ENCODE results near the gene MALAT1. TPM values are rescaled to one million over a fixed set of nuclear protein-coding genes. Genes with fewer than 3 reads are reported as not detected.

MALAT1 gene
- total and polyA plus RNA-seq, 2 of the 13 experiments (the other 11 are each of a cell fraction or from before 2014, with no cell fraction given), result 143 to 1,237 TPM

DNA sequence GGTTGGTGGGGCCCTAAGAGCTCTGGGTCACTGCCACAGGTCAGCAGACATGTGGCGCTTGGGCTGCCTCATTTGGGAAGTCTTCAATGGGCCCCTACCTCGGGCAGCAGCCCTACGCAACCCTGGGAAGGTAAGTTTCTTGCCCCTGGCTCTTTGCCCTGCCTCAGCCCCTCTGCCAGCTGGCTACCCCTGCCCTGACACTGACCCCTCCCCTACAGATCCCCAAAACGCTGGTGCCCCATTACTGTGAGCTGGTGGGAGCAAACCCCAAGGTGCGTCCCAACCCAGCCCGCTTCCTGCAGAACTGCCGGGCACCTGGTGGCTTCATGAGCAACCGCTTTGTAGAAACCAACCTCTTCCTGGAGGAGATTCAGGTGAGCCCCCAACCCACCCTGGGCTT lies 27.9 kb downstream of the MALAT1 start (continued):
- no peak for TF ChIP-seq PRDM10 (CRISPR knock-in tag; IDR thresholded peaks at IDR 0.05; ENCODE audit: low read depth)
- no peak for TF ChIP-seq RFX5 (IDR thresholded peaks at IDR 0.05; ENCODE audit: low read depth, low read length)
- no peak for TF ChIP-seq NR2F6 (IDR thresholded peaks at IDR 0.05)
- no peak for TF ChIP-seq NR2F6 (CRISPR knock-in tag; IDR thresholded peaks at IDR 0.05)
- TF ChIP-seq ZNF549 (CRISPR knock-in tag; IDR thresholded peaks at IDR 0.05), result no peak
- TF ChIP-seq MTF1 (CRISPR knock-in tag; IDR thresholded peaks at IDR 0.05), result no peak
- TF ChIP-seq, protein P1, sequence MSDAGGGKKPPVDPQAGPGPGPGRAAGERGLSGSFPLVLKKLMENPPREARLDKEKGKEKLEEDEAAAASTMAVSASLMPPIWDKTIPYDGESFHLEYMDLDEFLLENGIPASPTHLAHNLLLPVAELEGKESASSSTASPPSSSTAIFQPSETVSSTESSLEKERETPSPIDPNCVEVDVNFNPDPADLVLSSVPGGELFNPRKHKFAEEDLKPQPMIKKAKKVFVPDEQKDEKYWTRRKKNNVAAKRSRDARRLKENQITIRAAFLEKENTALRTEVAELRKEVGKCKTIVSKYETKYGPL (CRISPR knock-in tag; IDR thresholded peaks at IDR 0.05), result no peak

- no TSS peak for BruUV-seq (replicated peaks)
- H3K9me3 ChIP-seq (ENCODE audit: low read length), result no peaks in the 10 kb centered on the region
- H3K27me3 ChIP-seq (ENCODE audit: control insufficient read depth in 1 of 2, insufficient read depth in 2 of 2, low read length in 2 of 2), result no peaks in the 10 kb centered on the region; a peak in 1 of 5 replicates
- H3K36me3 ChIP-seq (replicated peaks in 1 of 2; ENCODE audit: control insufficient read depth in 1 of 2, insufficient read depth in 2 of 2, low read length in 2 of 2), result peaks cover 15 to 32% of the 10 kb centered on the region in 2 experiments
- in situ Hi-C loops (cut with HindIII; ENCODE audit: extremely low pct_ligation_motif_present, low pct_unique_long_range_greater_than_20kb), result no loop called here
- no peak overlapping the region for H3K9ac ChIP-seq (ENCODE audit: insufficient read depth, low read depth, low read length)
- FAIRE-seq, result no peak
- H2AFZ ChIP-seq (ENCODE audit: low read length), result no peak overlapping the region
- 63% methylated on average over 9 of the region's 12 CpGs for WGBS (ENCODE audit: low lambda C conversion rate)
- peak; percentile 14 for ATAC-seq
- H3K27ac ChIP-seq (ENCODE audit: extremely low read length, insufficient read depth, low read length), result peak overlapping the region; percentile 66
- peak overlapping the region; percentile 62 for H3K4me2 ChIP-seq (ENCODE audit: low read depth, low read length)
- peaks cover 19% of the 10 kb centered on the region for H3K79me2 ChIP-seq (ENCODE audit: insufficient read depth, low read length)
- peaks cover 52% of the 10 kb centered on the region for H3K4me1 ChIP-seq (ENCODE audit: insufficient read depth, low read length)
- ChIA-PET CTCF (ENCODE audit: low intra/inter-chr PET ratio, low total read pairs) (no interaction called here), POLR2A (interaction anchor here (0.7 to 1.7 kb wide), 11 partner anchors 9 to 144 kb away, joined by 3 to 12 read pairs (median 5); partner anchors contain the start of gene NEAT1)
- intact Hi-C loops (cut with micrococcal nuclease; ENCODE audit: unreplicated experiment), result no loop called here
- TF ChIP-seq, protein P2, sequence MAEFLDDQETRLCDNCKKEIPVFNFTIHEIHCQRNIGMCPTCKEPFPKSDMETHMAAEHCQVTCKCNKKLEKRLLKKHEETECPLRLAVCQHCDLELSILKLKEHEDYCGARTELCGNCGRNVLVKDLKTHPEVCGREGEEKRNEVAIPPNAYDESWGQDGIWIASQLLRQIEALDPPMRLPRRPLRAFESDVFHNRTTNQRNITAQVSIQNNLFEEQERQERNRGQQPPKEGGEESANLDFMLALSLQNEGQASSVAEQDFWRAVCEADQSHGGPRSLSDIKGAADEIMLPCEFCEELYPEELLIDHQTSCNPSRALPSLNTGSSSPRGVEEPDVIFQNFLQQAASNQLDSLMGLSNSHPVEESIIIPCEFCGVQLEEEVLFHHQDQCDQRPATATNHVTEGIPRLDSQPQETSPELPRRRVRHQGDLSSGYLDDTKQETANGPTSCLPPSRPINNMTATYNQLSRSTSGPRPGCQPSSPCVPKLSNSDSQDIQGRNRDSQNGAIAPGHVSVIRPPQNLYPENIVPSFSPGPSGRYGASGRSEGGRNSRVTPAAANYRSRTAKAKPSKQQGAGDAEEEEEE (CRISPR knock-in tag; IDR thresholded peaks at IDR 0.05; ENCODE audit: borderline replicate concordance), result no peak
- no peak for TF ChIP-seq HNRNPUL1 (IDR thresholded peaks at IDR 0.05; ENCODE audit: low read depth, low read length)
- peak; percentile 14; the same call in 1 of the 2 replicates for TF ChIP-seq ZZZ3 (CRISPR knock-in tag; IDR thresholded peaks at IDR 0.05; ENCODE audit: borderline replicate concordance)
- 0 out of 2 replicates have a peak, but pooled peaks have one; percentile 44 for TF ChIP-seq ZNF670 (CRISPR knock-in tag; IDR thresholded peaks at IDR 0.05; ENCODE audit: borderline replicate concordance)
- peak; percentile 91 for TF ChIP-seq ZNF263 (CRISPR knock-in tag; IDR thresholded peaks at IDR 0.05)
- TF ChIP-seq ZBTB7B (CRISPR knock-in tag; IDR thresholded peaks at IDR 0.05), result no peak
- peak in 1 of 2 experiments; percentile 40; a peak in 1 of 4 replicates for TF ChIP-seq POLR2A (IDR thresholded peaks at IDR 0.05; ENCODE audit: insufficient read depth in 1 of 2, low read depth in 2 of 2, low read length in 2 of 2)
- peak overlapping the region in 1 of 3 experiments; percentile 32; a peak in 2 of 6 replicates for H3K4me3 ChIP-seq (replicated peaks in 1 of 3; ENCODE audit: insufficient read depth in 1 of 3, low read depth in 2 of 3, low read length in 3 of 3)
- no peak for DNase-seq (ENCODE audit: low spot score)
- H4K20me1 ChIP-seq (ENCODE audit: insufficient read depth, low read length), result 0 out of 2 replicates have a peak, but pooled peaks cover 3% of the 10 kb centered on the region
Observed at GRCh38 chr11:65528819-65529350, 30.0 kb downstream of the MALAT1 start.

Data from HepG2 (cell line).